ENCODE results near the gene C11orf54. TPM values are rescaled to one million over a fixed set of nuclear protein-coding genes. Genes with fewer than 3 reads are reported as not detected.

The C11orf54 gene
- total RNA-seq, 1 experiment from 2014 or later: 37.2 TPM

GRCh38 chr11:93697611-93698010 lies 43.9 kb upstream of the C11orf54 start:
- intact Hi-C loops (cut with micrococcal nuclease; ENCODE audit: unreplicated experiment): loop anchor here (10.0 kb wide), 1 partner anchor 97 kb away; no protein-coding TSS in a partner anchor
- H3K27ac ChIP-seq: no peak overlapping the region
- BruUV-seq (replicated peaks): no TSS peak
- H3K4me1 ChIP-seq (replicated peaks; ENCODE audit: insufficient read depth): no peaks in the 10 kb centered on the region
- no peaks in the 10 kb centered on the region for H3F3A ChIP-seq (ENCODE audit: insufficient read depth, low read depth)
- no peaks in the 10 kb centered on the region for H4K20me1 ChIP-seq (ENCODE audit: insufficient read depth)
- ChIA-PET CTCF (no interaction called here), POLR2A (ENCODE audit: unreplicated experiment) (no interaction called here)
- H3K9me3 ChIP-seq (ENCODE audit: insufficient read depth, low read depth): no peaks in the 10 kb centered on the region
- no peak overlapping the region for H3K4me3 ChIP-seq
- 0 out of 2 replicates have a peak, but pooled peaks cover 3% of the 10 kb centered on the region for H3K79me2 ChIP-seq (ENCODE audit: low read depth)
- no peak overlapping the region for H3K4me2 ChIP-seq
- no peak for TF ChIP-seq EZH2 (IDR thresholded peaks at IDR 0.05; ENCODE audit: low read depth)
- no peak overlapping the region for H2AFZ ChIP-seq
- no peaks in the 10 kb centered on the region for H3K27me3 ChIP-seq (ENCODE audit: insufficient read depth, low read depth)
- no peak for DNase-seq
- H3K9me2 ChIP-seq (ENCODE audit: insufficient read depth): no peaks in the 10 kb centered on the region
- H3K36me3 ChIP-seq (ENCODE audit: low read depth): peaks cover 58% of the 10 kb centered on the region

- intact Hi-C loops (cut with micrococcal nuclease; ENCODE audit: unreplicated experiment): no loop called here
Observed at GRCh38 chr11:93700830-93701229, 40.6 kb upstream of the C11orf54 start.

GRCh38 chr11:93704237-93704636 lies 37.2 kb upstream of the C11orf54 start:
- Histone ChIP-seq H3K9me2 (ENCODE audit: insufficient read depth) (no peaks in the 10 kb centered on the region), H3K27me3 (ENCODE audit: insufficient read depth, low read depth) (no peaks in the 10 kb centered on the region), H3K4me1 (replicated peaks; ENCODE audit: insufficient read depth) (no peaks in the 10 kb centered on the region), H2AFZ (no peak overlapping the region), H3K36me3 (ENCODE audit: low read depth) (peaks cover 53% of the 10 kb centered on the region), H3K4me3 (no peak overlapping the region), H3K4me2 (no peak overlapping the region), H3K9me3 (ENCODE audit: insufficient read depth, low read depth) (no peaks in the 10 kb centered on the region; the same call in 1 of the 2 replicates), H3K79me2 (ENCODE audit: low read depth) (0 out of 2 replicates have a peak, but pooled peaks cover 3% of the 10 kb centered on the region), H4K20me1 (ENCODE audit: insufficient read depth) (peaks cover 3% of the 10 kb centered on the region; the same call in 1 of the 2 replicates), H3F3A (ENCODE audit: insufficient read depth, low read depth) (peaks cover 4% of the 10 kb centered on the region; the same call in 1 of the 2 replicates), H3K27ac (no peak overlapping the region)
- CTCF ChIA-PET: no interaction called here
- TF ChIP-seq EZH2 (IDR thresholded peaks at IDR 0.05; ENCODE audit: low read depth) (no peak), CTCF (conservative IDR thresholded peaks at IDR 0.05) (0 out of 2 replicates have a peak, but pooled peaks have one; percentile 25)
- POLR2A ChIA-PET (ENCODE audit: unreplicated experiment): no interaction called here
- intact Hi-C loops (cut with micrococcal nuclease; ENCODE audit: unreplicated experiment): no loop called here
- no TSS peak for BruUV-seq (replicated peaks)
- DNase-seq: no peak

More at GRCh38 chr11:93700830-93701229, 40.6 kb upstream of the C11orf54 start:
- H3K9me2 ChIP-seq (ENCODE audit: insufficient read depth): no peaks in the 10 kb centered on the region
- peaks cover 67% of the 10 kb centered on the region for H3K36me3 ChIP-seq (ENCODE audit: low read depth)
- no peak for DNase-seq
- POLR2A ChIA-PET (ENCODE audit: unreplicated experiment): no interaction called here
- CTCF ChIA-PET: no interaction called here
- H3K4me2 ChIP-seq: no peak overlapping the region
- H3K79me2 ChIP-seq (ENCODE audit: low read depth): 0 out of 2 replicates have a peak, but pooled peaks cover 3% of the 10 kb centered on the region
- no peak overlapping the region for H3K27ac ChIP-seq
- no peak for TF ChIP-seq EZH2 (IDR thresholded peaks at IDR 0.05; ENCODE audit: low read depth)
- no peak for TF ChIP-seq CTCF (conservative IDR thresholded peaks at IDR 0.05)
- no peak overlapping the region for H2AFZ ChIP-seq
- H3K9me3 ChIP-seq (ENCODE audit: insufficient read depth, low read depth): no peaks in the 10 kb centered on the region
- BruUV-seq (replicated peaks): no TSS peak
- peaks cover 3% of the 10 kb centered on the region; the same call in 1 of the 2 replicates for H4K20me1 ChIP-seq (ENCODE audit: insufficient read depth)
- H3K4me3 ChIP-seq: no peak overlapping the region
- H3F3A ChIP-seq (ENCODE audit: insufficient read depth, low read depth): no peaks in the 10 kb centered on the region
- no peaks in the 10 kb centered on the region for H3K4me1 ChIP-seq (replicated peaks; ENCODE audit: insufficient read depth)
- no peaks in the 10 kb centered on the region for H3K27me3 ChIP-seq (ENCODE audit: insufficient read depth, low read depth)

- Histone ChIP-seq H2AFZ (no peak overlapping the region), H3K27ac (no peak overlapping the region), H4K20me1 (ENCODE audit: insufficient read depth) (no peaks in the 10 kb centered on the region; the same call in 1 of the 2 replicates), H3K4me3 (no peak overlapping the region), H3K9me2 (ENCODE audit: insufficient read depth) (no peaks in the 10 kb centered on the region), H3F3A (ENCODE audit: insufficient read depth, low read depth) (peaks cover 4% of the 10 kb centered on the region; the same call in 1 of the 2 replicates), H3K79me2 (ENCODE audit: low read depth) (no peaks in the 10 kb centered on the region), H3K4me2 (no peak overlapping the region), H3K36me3 (ENCODE audit: low read depth) (peaks cover 41% of the 10 kb centered on the region), H3K4me1 (replicated peaks; ENCODE audit: insufficient read depth) (no peaks in the 10 kb centered on the region), H3K27me3 (ENCODE audit: insufficient read depth, low read depth) (no peaks in the 10 kb centered on the region), H3K9me3 (ENCODE audit: insufficient read depth, low read depth) (peaks cover 6% of the 10 kb centered on the region)
- intact Hi-C loops (cut with micrococcal nuclease; ENCODE audit: unreplicated experiment): no loop called here
- CTCF ChIA-PET: no interaction called here
- BruUV-seq (replicated peaks): no TSS peak
- POLR2A ChIA-PET (ENCODE audit: unreplicated experiment): no interaction called here
- TF ChIP-seq CTCF (conservative IDR thresholded peaks at IDR 0.05) (no peak), EZH2 (IDR thresholded peaks at IDR 0.05; ENCODE audit: low read depth) (no peak)
- DNase-seq: no peak
Observed at GRCh38 chr11:93710239-93710638, 31.2 kb upstream of the C11orf54 start.
